Neural progenitor cell (in vitro differentiated cells): ENCODE results near the gene INPP5D. TPM values are rescaled to one million over a fixed set of nuclear protein-coding genes. Genes with fewer than 3 reads are reported as not detected.

Source experiments
- DNase-seq: peaks from one replicate; pipeline ENCODE4 v3.0.0-alpha.2; 2016; ENCODE audit warnings: low spot score
- H2AFZ ChIP-seq: fragments of 200-600 bp; sonication (generic); replicated peaks from 2 replicates; pipeline ENCODE4 v1.6.1; 2016; ENCODE audit warnings: antibody characterized with exemption
- H3F3A ChIP-seq: fragments of 200-600 bp; sonication (generic); 2 replicates; pipeline ENCODE4 v1.6.1; 2016; ENCODE audit warnings: antibody characterized with exemption, low read depth
- H3K27ac ChIP-seq: fragments of 200-600 bp; sonication (generic); 2 replicates; pipeline ENCODE4 v1.5.1; 2016; ENCODE audit warnings: mild to moderate bottlenecking
- H3K27me3 ChIP-seq: fragments of 200-600 bp; sonication (generic); 2 replicates; pipeline ENCODE4 v1.6.1; 2016; ENCODE audit warnings: mild to moderate bottlenecking, moderate library complexity
- H3K36me3 ChIP-seq: fragments of 200-600 bp; sonication (generic); 2 replicates; pipeline ENCODE4 v1.5.1; 2016
- H3K4me1 ChIP-seq: fragments of 200-600 bp; sonication (generic); 2 replicates; pipeline ENCODE4 v1.6.1; 2016; ENCODE audit warnings: mixed run types
- H3K4me2 ChIP-seq: fragments of 200-600 bp; sonication (generic); 2 replicates; pipeline ENCODE4 v1.6.1; 2016
- H3K4me3 ChIP-seq: fragments of 200-600 bp; sonication (generic); 2 replicates; pipeline ENCODE4 v1.5.1; 2016
- H3K79me2 ChIP-seq: fragments of 200-600 bp; sonication (generic); 2 replicates; pipeline ENCODE4 v1.6.1; 2016; ENCODE audit warnings: low read depth
- H3K9ac ChIP-seq: fragments of 200-600 bp; sonication (generic); 2 replicates; pipeline ENCODE4 v1.6.1; 2016
- H3K9me3 ChIP-seq: fragments of 200-600 bp; sonication (generic); 2 replicates; pipeline ENCODE4 v1.5.1; 2016; ENCODE audit warnings: low read depth
- H4K20me1 ChIP-seq: fragments of 200-600 bp; sonication (generic); 2 replicates; pipeline ENCODE4 v1.6.1; 2016; ENCODE audit warnings: low read depth
- H3K27ac Mint-ChIP-seq: 3 replicates; pipeline ENCODE4 v1.8.0; 2021; ENCODE audit warnings: mixed read lengths
- H3K27me3 Mint-ChIP-seq: 2 replicates; pipeline ENCODE4 v1.8.0; 2022; ENCODE audit warnings: low read depth, mild to moderate bottlenecking, inconsistent platforms, moderate library complexity, mixed read lengths; ENCODE audit not compliant: insufficient read depth
- H3K36me3 Mint-ChIP-seq: 3 replicates; pipeline ENCODE4 v1.8.0; 2021; ENCODE audit warnings: mixed read lengths
- H3K4me1 Mint-ChIP-seq: 3 replicates; pipeline ENCODE4 v1.8.0; 2021; ENCODE audit warnings: mixed read lengths
- H3K4me3 Mint-ChIP-seq: 3 replicates; pipeline ENCODE4 v1.8.0; 2021; ENCODE audit warnings: mild to moderate bottlenecking, moderate library complexity, mixed read lengths
- H3K9me3 Mint-ChIP-seq: 3 replicates; pipeline ENCODE4 v1.8.0; 2020; ENCODE audit warnings: mixed read lengths
- EZH2 ChIP-seq: fragments of 200-600 bp; sonication (generic); IDR thresholded peaks from 2 replicates; pipeline ENCODE4 v1.6.1; 2017; ENCODE audit warnings: antibody characterized with exemption, mild to moderate bottlenecking, moderate library complexity
- EZH2phosphoT487 ChIP-seq: fragments of 200-600 bp; sonication (generic); IDR thresholded peaks from 2 replicates; pipeline ENCODE4 v1.6.1; 2017; ENCODE audit warnings: antibody characterized with exemption
- total RNA-seq: library from RNA; depleted of rRNA; stranded (reverse); fragments of >200 nt; gene quantifications from 2 replicates; pipeline ENCODE4 v1.2.3, GENCODE V29; 2015; ENCODE audit warnings: low replicate concordance
- TF ChIP-seq, protein P1 (sequence below): fragments of 200-600 bp; sonication (generic); IDR thresholded peaks from 2 replicates; pipeline ENCODE4 v1.5.1; 2017; ENCODE audit warnings: antibody characterized with exemption, mild to moderate bottlenecking

INPP5D gene
- total RNA-seq, 1 donor from 2014 or later, result 4.2 TPM

DNA sequence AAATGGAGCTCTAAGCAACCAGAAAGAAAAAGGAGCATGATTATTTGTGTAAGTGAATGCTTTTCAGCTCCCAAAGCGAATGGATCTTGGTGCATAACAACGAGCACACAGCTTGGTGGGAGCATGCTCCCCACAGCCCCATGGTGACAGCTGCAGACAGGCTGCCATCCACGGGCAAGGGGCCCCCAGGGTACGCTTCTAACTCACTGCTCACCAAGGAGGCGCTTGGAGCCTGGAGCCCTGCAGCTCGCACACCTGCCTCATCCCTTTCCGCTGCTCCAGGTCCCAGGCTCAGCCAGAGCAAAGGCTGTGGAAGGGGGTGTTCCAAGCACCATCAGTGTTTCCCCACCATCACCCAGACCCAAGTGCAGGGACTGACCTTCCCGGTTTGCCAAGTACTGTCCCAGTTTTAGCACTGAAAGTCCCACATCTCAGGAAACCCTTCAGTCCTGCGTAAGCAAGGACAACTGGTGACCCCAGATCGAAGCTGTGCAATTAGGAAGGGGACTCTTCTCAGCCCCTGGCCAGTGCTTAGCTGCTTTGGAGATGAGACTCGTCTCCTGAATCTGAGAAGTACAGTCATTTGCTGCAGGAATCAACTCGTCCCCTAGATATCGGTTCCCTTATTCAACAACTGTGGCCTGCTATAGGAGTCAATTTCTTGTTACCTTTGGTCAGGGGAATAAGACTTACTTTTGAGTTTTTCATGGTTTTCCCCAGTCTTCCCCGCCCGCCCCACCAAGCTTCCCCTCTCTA, 141.3 kb downstream of the INPP5D start:
- no peak for DNase-seq
- peak overlapping the region; percentile 81 for H3K27ac Mint-ChIP-seq
- H3F3A ChIP-seq, result no peaks in the 10 kb centered on the region

DNA sequence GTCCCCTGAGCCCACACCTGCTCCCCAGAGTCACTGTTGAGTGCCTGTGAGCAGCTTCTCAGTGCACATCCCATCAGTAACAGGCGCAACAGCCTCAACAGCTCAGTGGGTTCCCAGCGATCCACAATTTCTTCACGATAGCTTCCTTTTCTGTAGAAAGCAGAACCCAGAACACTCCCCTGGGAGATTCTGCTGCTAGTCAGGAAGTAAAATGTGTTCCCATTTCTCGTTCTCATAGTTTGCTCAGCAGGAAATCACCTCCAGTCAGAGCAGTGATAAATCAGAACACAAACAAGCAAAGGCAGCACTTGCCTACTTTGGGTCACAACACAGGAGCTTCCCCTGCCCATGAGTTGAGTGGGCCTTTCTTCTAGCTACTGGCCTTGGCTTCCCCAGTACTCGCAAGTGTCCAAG, 142.4 kb downstream of the INPP5D start:
- Histone ChIP-seq H3K9me3 (no peaks in the 10 kb centered on the region), H3K4me3 (no peak overlapping the region), H3K4me1 (no peaks in the 10 kb centered on the region), H3K36me3 (no peaks in the 10 kb centered on the region), H3K79me2 (no peaks in the 10 kb centered on the region), H2AFZ (no peak overlapping the region), H3K27me3 (no peaks in the 10 kb centered on the region), H3F3A (no peaks in the 10 kb centered on the region), H3K9ac (no peak overlapping the region), H3K27ac (no peak overlapping the region), H3K4me2 (no peak overlapping the region), H4K20me1 (no peaks in the 10 kb centered on the region)
- no peak for DNase-seq
- H3K36me3 Mint-ChIP-seq, result no peaks in the 10 kb centered on the region
- H3K27ac Mint-ChIP-seq, result no peak overlapping the region
- peaks cover 16% of the 10 kb centered on the region for H3K9me3 Mint-ChIP-seq
- TF ChIP-seq, protein P1, sequence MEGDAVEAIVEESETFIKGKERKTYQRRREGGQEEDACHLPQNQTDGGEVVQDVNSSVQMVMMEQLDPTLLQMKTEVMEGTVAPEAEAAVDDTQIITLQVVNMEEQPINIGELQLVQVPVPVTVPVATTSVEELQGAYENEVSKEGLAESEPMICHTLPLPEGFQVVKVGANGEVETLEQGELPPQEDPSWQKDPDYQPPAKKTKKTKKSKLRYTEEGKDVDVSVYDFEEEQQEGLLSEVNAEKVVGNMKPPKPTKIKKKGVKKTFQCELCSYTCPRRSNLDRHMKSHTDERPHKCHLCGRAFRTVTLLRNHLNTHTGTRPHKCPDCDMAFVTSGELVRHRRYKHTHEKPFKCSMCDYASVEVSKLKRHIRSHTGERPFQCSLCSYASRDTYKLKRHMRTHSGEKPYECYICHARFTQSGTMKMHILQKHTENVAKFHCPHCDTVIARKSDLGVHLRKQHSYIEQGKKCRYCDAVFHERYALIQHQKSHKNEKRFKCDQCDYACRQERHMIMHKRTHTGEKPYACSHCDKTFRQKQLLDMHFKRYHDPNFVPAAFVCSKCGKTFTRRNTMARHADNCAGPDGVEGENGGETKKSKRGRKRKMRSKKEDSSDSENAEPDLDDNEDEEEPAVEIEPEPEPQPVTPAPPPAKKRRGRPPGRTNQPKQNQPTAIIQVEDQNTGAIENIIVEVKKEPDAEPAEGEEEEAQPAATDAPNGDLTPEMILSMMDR, result no peak
- TF ChIP-seq EZH2, result no peak
- no peak for TF ChIP-seq EZH2phosphoT487
- peaks cover 5% of the 10 kb centered on the region for H3K4me1 Mint-ChIP-seq
- peaks cover 14% of the 10 kb centered on the region for H3K27me3 Mint-ChIP-seq
- no peak overlapping the region for H3K4me3 Mint-ChIP-seq

More for the DNA sequence above, 141.3 kb downstream of the INPP5D start:
- H3K36me3 ChIP-seq, result no peaks in the 10 kb centered on the region
- no peak overlapping the region for H3K9ac ChIP-seq
- no peaks in the 10 kb centered on the region for H3K9me3 ChIP-seq
- no peaks in the 10 kb centered on the region for H3K27me3 ChIP-seq
- H3K4me1 Mint-ChIP-seq, result peaks cover 4% of the 10 kb centered on the region
- TF ChIP-seq EZH2 (no peak), EZH2phosphoT487 (no peak)
- TF ChIP-seq, protein P1, result no peak
- peaks cover 16% of the 10 kb centered on the region for H3K9me3 Mint-ChIP-seq
- no peak overlapping the region for H2AFZ ChIP-seq
- H3K4me3 ChIP-seq, result no peak overlapping the region
- no peaks in the 10 kb centered on the region for H3K36me3 Mint-ChIP-seq
- H4K20me1 ChIP-seq, result no peaks in the 10 kb centered on the region
- no peak overlapping the region for H3K27ac ChIP-seq
- no peak overlapping the region for H3K4me2 ChIP-seq
- no peaks in the 10 kb centered on the region for H3K4me1 ChIP-seq
- H3K27me3 Mint-ChIP-seq, result peaks cover 16% of the 10 kb centered on the region
- H3K79me2 ChIP-seq, result no peaks in the 10 kb centered on the region
- peak overlapping the region; percentile 22 for H3K4me3 Mint-ChIP-seq

DNA sequence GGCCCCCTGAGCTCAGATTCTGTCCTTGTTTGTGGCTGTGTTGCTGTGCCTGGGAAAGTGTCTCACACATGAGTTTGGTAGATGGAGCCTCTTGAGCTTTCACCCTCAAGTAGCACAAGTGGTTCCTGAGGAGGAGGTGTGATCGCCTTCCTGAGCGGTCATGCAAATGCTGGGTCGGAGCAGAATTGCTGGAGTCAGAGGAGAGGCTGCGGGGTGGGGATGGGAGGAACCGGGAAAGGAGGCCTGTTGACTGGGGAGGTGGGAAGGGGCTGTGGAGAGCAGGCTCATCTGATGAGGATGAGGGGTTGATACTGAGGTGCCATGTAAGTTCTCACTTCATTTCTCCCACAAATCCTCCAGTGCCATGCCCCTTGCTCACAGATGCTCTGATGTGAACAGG, 142.9 kb downstream of the INPP5D start:
- no peaks in the 10 kb centered on the region for H3K36me3 ChIP-seq
- H3F3A ChIP-seq, result no peaks in the 10 kb centered on the region
- H2AFZ ChIP-seq, result no peak overlapping the region
- no peaks in the 10 kb centered on the region for H3K9me3 ChIP-seq
- DNase-seq, result no peak
- H3K79me2 ChIP-seq, result no peaks in the 10 kb centered on the region
- no peak overlapping the region for H3K4me3 Mint-ChIP-seq
- H3K27ac Mint-ChIP-seq, result peak overlapping the region; percentile 63
- peaks cover 16% of the 10 kb centered on the region for H3K27me3 Mint-ChIP-seq
- no peak overlapping the region for H3K27ac ChIP-seq
- H3K9me3 Mint-ChIP-seq, result peaks cover 16% of the 10 kb centered on the region
- H3K27me3 ChIP-seq, result no peaks in the 10 kb centered on the region
- H3K9ac ChIP-seq, result no peak overlapping the region
- H3K4me1 Mint-ChIP-seq, result peaks cover 7% of the 10 kb centered on the region
- H3K4me2 ChIP-seq, result no peak overlapping the region
- H3K4me1 ChIP-seq, result no peaks in the 10 kb centered on the region
- no peaks in the 10 kb centered on the region for H3K36me3 Mint-ChIP-seq
- TF ChIP-seq EZH2phosphoT487 (no peak), EZH2 (no peak)
- TF ChIP-seq, protein P1, result no peak
- no peak overlapping the region for H3K4me3 ChIP-seq
- no peaks in the 10 kb centered on the region for H4K20me1 ChIP-seq
